Mesendoderm (in vitro differentiated cells): ENCODE measurements around the gene GMDS.
A peak's percentile ranks its signal among the peaks of the same experiment; 100 is the strongest.

ENCODE experiments used
- DNase-seq: peaks from one replicate; pipeline ENCODE4 v3.0.0; 2013
- H2AK5ac ChIP-seq: 2 replicates; pipeline ENCODE4 v1.6.1; 2013; ENCODE audit warnings: low read length, inconsistent platforms
- H2BK120ac ChIP-seq: 2 replicates; pipeline ENCODE4 v1.6.1; 2013; ENCODE audit warnings: low read depth, mild to moderate bottlenecking, low read length, moderate library complexity, mixed read lengths
- H2BK15ac ChIP-seq: replicated peaks from 2 replicates; pipeline ENCODE4 v1.6.1; 2013; ENCODE audit warnings: low read depth, mild to moderate bottlenecking, moderate library complexity
- H2BK5ac ChIP-seq: 2 replicates; pipeline ENCODE4 v1.6.1; 2013; ENCODE audit warnings: low read length, inconsistent platforms
- H3K18ac ChIP-seq: 2 replicates; pipeline ENCODE4 v1.6.1; 2013; ENCODE audit warnings: mild to moderate bottlenecking, low read length, mixed read lengths
- H3K23ac ChIP-seq: one replicate; pipeline ENCODE4 v1.6.1; 2013; ENCODE audit warnings: low read length
- H3K27ac ChIP-seq: 2 replicates; pipeline ENCODE4 v1.5.1; 2013; ENCODE audit warnings: low read depth, mild to moderate bottlenecking, inconsistent platforms, low read length, moderate library complexity
- H3K27me3 ChIP-seq: 2 replicates; pipeline ENCODE4 v1.6.1; 2013; ENCODE audit warnings: low read length, control low read depth, mild to moderate bottlenecking, inconsistent platforms; ENCODE audit not compliant: insufficient read depth, poor library complexity
- H3K36me3 ChIP-seq: 2 replicates; pipeline ENCODE4 v1.6.1; 2013; ENCODE audit warnings: low read length, inconsistent platforms; ENCODE audit not compliant: control insufficient read depth, insufficient read depth
- H3K4ac ChIP-seq: one replicate; pipeline ENCODE4 v1.6.1; 2013; ENCODE audit warnings: low read depth, mild to moderate bottlenecking, low read length, moderate library complexity
- H3K4me1 ChIP-seq: 2 replicates; pipeline ENCODE4 v1.6.1; 2013; ENCODE audit warnings: low read depth, low read length, inconsistent platforms; ENCODE audit not compliant: control insufficient read depth
- H3K4me2 ChIP-seq: 2 replicates; pipeline ENCODE4 v1.6.1; 2013; ENCODE audit warnings: low read length
- H3K4me3 ChIP-seq: 2 replicates; pipeline ENCODE4 v1.5.1; 2013; ENCODE audit warnings: mild to moderate bottlenecking, low read length
- H3K56ac ChIP-seq: one replicate; pipeline ENCODE4 v1.6.1; 2013; ENCODE audit warnings: low read length
- H3K79me1 ChIP-seq: 2 replicates; pipeline ENCODE4 v1.6.1; 2013; ENCODE audit warnings: low read length, inconsistent platforms
- H3K79me2 ChIP-seq: 2 replicates; pipeline ENCODE4 v1.6.1; 2013; ENCODE audit warnings: mild to moderate bottlenecking, low read length; ENCODE audit not compliant: control insufficient read depth, insufficient read depth
- H3K9ac ChIP-seq: 2 replicates; pipeline ENCODE4 v1.6.1; 2013; ENCODE audit warnings: low read length, inconsistent platforms
- H4K5ac ChIP-seq: one replicate; pipeline ENCODE4 v1.6.1; 2013; ENCODE audit warnings: low read length
- H4K8ac ChIP-seq: one replicate; pipeline ENCODE4 v1.6.1; 2013; ENCODE audit warnings: low read depth, mild to moderate bottlenecking, control low read depth, low read length, moderate library complexity
- WGBS: extraction: QIAGEN DNeasy Blood & Tissue Kit; methylation state at CpG from one replicate; pipeline ENCODE4 v1.1.7; 2013; ENCODE audit warnings: low lambda C conversion rate, missing lambda C conversion rate; ENCODE audit not compliant: insufficient coverage; ENCODE audit errors: extremely low coverage; 5-methylcytosine and 5-hydroxymethylcytosine counted together

The GMDS gene

DNA sequence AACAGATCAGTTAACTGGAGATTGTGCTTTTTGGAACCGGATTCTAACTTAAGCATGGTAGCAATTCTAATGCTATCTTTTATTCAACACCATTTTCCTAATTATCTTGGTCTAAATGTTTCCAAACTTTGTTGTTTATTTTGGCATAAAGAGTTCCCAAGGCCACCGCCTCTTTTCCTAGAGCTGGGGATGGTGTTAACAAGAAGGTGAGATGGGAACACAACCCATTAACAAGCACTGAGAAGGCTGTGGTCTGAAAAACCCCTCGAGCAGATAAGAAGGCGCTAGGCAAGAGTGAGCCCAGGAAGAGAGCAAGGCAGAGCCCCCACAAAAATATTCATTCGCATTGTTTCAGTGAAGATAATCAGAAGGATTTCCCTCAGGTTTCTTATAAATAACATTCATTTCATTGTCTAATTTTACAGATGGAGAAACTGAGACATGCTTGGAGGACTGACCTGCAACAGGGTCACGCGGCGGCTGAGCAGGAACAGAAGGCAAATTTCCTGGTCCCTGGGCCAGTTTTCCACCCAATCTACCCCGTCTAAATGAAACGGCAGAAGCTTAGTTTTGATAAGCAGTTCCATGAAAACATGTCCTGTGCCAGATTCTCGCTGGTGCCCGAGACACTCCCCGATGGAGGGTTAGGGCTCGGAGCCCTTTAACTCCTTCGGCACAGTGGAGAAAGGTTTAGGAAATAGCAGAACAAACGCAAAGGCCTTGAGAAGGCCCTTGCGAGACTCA is 480.1 kb downstream of the GMDS start:
- Histone ChIP-seq H4K8ac (no peak overlapping the region), H3K79me2 (no peaks in the 10 kb centered on the region), H3K9ac (no peak overlapping the region), H3K79me1 (no peaks in the 10 kb centered on the region), H3K27me3 (no peaks in the 10 kb centered on the region), H3K4me2 (no peak overlapping the region), H3K4me1 (peaks cover 4% of the 10 kb centered on the region), H3K4ac (no peak overlapping the region), H3K18ac (no peak overlapping the region), H2BK5ac (peak overlapping the region; percentile 38), H3K56ac (peak overlapping the region; percentile 53), H3K27ac (no peak overlapping the region), H2BK15ac (no peak overlapping the region), H2BK120ac (no peak overlapping the region), H2AK5ac (no peak overlapping the region), H3K23ac (peak overlapping the region; percentile 51), H3K4me3 (no peak overlapping the region), H3K36me3 (no peaks in the 10 kb centered on the region), H4K5ac (peak overlapping the region; percentile 54)
- no CpG with 5 or more reads among the region's 17 CpGs for WGBS
- peak; percentile 57 for DNase-seq

DNA sequence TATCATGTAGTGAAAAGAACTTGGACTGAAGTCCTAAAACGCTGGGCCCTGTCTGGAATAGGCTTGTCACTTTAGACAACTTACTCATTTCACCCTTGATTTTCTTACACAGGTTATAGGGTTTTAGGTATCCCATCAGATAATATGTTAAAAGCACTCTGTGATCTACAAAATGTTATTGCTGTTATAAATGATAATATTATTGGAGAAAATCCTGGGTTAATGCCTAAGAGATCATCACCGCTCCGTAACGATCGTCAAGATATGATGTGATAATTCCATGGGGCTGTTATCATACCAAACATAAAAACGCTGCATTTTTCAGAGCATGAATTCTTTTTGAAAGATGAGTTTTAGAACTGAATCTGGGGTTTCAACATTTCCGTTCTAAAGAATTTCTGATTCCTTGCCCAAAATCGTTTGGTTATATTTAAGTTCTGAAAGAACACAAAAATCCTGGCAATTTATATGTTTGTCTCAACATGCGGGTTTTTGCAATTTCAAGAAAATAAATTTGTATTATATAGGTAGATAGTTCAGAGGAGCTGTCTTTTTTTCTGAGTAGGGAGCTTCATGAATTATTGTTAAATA is 480.9 kb downstream of the GMDS start:
- H2BK5ac ChIP-seq = no peak overlapping the region
- H3K4me2 ChIP-seq = no peak overlapping the region
- no peak overlapping the region for H2AK5ac ChIP-seq
- no peak overlapping the region for H3K27ac ChIP-seq
- WGBS = no CpG with 5 or more reads among the region's 9 CpGs
- no peaks in the 10 kb centered on the region for H3K36me3 ChIP-seq
- no peak overlapping the region for H3K4ac ChIP-seq
- no peak overlapping the region for H4K5ac ChIP-seq
- no peaks in the 10 kb centered on the region for H3K79me2 ChIP-seq
- H3K9ac ChIP-seq = no peak overlapping the region
- H2BK120ac ChIP-seq = no peak overlapping the region
- no peak overlapping the region for H3K23ac ChIP-seq
- H3K4me3 ChIP-seq = no peak overlapping the region
- H3K27me3 ChIP-seq = no peaks in the 10 kb centered on the region
- DNase-seq = no peak
- no peak overlapping the region for H2BK15ac ChIP-seq
- no peak overlapping the region for H3K56ac ChIP-seq
- H4K8ac ChIP-seq = no peak overlapping the region
- no peak overlapping the region for H3K18ac ChIP-seq
- H3K79me1 ChIP-seq = no peaks in the 10 kb centered on the region
- H3K4me1 ChIP-seq = peaks cover 4% of the 10 kb centered on the region

DNA sequence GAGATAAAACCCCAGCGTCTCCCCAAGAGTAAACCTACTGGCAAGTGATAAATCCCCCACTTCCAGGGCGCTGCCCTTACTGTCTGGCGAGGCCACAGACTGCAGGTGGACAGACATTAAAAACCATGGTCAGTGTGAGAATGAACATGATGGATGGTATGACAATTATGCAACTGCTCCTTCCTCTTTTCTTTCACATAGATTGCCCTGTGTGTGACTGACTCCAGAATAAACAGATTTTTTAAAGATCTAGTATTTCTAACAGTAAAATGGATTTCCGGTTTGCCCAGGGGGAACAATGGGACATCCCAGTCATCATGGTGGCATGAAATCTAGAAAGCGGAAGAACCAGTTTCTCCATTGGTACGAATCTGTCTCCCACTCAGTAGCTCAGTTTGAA is 482.0 kb downstream of the GMDS start:
- no peaks in the 10 kb centered on the region for H3K79me1 ChIP-seq
- no peak overlapping the region for H3K18ac ChIP-seq
- H3K27me3 ChIP-seq = no peaks in the 10 kb centered on the region
- no peak overlapping the region for H3K27ac ChIP-seq
- no peaks in the 10 kb centered on the region for H3K36me3 ChIP-seq
- H3K79me2 ChIP-seq = no peaks in the 10 kb centered on the region
- no peak overlapping the region for H3K4me2 ChIP-seq
- H3K4ac ChIP-seq = no peak overlapping the region
- H4K5ac ChIP-seq = no peak overlapping the region
- DNase-seq = no peak
- no peak overlapping the region for H2BK15ac ChIP-seq
- H3K4me1 ChIP-seq = peaks cover 4% of the 10 kb centered on the region
- H3K9ac ChIP-seq = no peak overlapping the region
- no CpG with 5 or more reads among the region's 6 CpGs for WGBS
- H3K56ac ChIP-seq = no peak overlapping the region
- H2BK120ac ChIP-seq = no peak overlapping the region
- H3K4me3 ChIP-seq = no peak overlapping the region
- no peak overlapping the region for H2BK5ac ChIP-seq
- H3K23ac ChIP-seq = no peak overlapping the region
- no peak overlapping the region for H4K8ac ChIP-seq
- no peak overlapping the region for H2AK5ac ChIP-seq

DNA sequence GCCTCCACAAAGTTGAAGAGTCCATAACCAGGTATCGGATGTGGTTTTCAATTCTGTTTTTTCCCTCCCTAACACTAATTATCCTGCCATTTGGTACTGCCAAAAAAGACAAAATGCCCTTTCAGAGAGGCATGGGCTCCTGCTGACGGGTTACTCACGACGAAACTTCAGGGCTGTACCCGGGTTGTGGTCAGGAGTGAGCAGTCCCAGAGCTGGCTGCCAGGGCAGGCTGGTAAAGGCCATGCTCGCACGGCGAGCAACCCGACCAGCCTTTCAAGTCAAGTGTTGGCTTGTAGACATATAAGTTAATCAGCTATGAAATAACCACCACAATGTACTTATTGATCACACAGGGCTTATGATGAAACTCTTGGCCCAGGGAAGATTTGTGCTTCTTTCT is 483.2 kb downstream of the GMDS start:
- WGBS = no CpG with 5 or more reads among the region's 9 CpGs
- H4K5ac ChIP-seq = no peak overlapping the region
- H3K4me3 ChIP-seq = no peak overlapping the region
- H2BK5ac ChIP-seq = no peak overlapping the region
- H3K27ac ChIP-seq = no peak overlapping the region
- no peak overlapping the region for H3K56ac ChIP-seq
- no peaks in the 10 kb centered on the region for H3K36me3 ChIP-seq
- no peak overlapping the region for H3K18ac ChIP-seq
- no peak overlapping the region for H3K4me2 ChIP-seq
- no peaks in the 10 kb centered on the region for H3K27me3 ChIP-seq
- no peak overlapping the region for H2AK5ac ChIP-seq
- H3K4me1 ChIP-seq = peaks cover 5% of the 10 kb centered on the region
- H2BK15ac ChIP-seq = no peak overlapping the region
- no peak for DNase-seq
- no peak overlapping the region for H2BK120ac ChIP-seq
- no peak overlapping the region for H3K23ac ChIP-seq
- H3K79me1 ChIP-seq = no peaks in the 10 kb centered on the region
- H3K4ac ChIP-seq = no peak overlapping the region
- H4K8ac ChIP-seq = no peak overlapping the region
- H3K79me2 ChIP-seq = no peaks in the 10 kb centered on the region
- H3K9ac ChIP-seq = no peak overlapping the region

DNA sequence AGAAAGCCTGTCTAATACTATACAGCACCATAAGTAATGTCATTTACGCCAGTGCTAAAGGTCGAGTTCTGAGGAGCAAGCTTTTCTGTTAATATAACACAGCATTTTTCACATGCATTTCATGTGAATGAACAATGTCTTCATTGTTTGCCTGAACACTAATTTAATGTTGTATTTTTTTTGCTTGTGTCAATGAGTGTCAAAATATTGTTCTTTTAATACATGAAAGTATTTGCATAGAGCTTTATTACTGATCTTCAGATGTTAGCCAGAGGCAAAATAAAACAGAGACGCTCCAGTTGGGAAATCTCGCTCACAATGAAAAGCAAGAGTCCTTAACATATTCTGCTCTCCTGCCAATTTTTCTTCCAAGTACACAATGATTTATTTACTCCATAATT is 483.9 kb downstream of the GMDS start:
- DNase-seq = no peak
- Histone ChIP-seq H2AK5ac (no peak overlapping the region), H2BK5ac (no peak overlapping the region), H3K9ac (no peak overlapping the region), H3K79me2 (no peaks in the 10 kb centered on the region), H3K4ac (no peak overlapping the region), H3K56ac (no peak overlapping the region), H3K27me3 (no peaks in the 10 kb centered on the region), H2BK120ac (no peak overlapping the region), H4K8ac (no peak overlapping the region), H3K4me3 (no peak overlapping the region), H3K23ac (no peak overlapping the region), H3K4me1 (peaks cover 5% of the 10 kb centered on the region), H3K27ac (no peak overlapping the region), H3K79me1 (no peaks in the 10 kb centered on the region), H2BK15ac (no peak overlapping the region), H3K4me2 (no peak overlapping the region), H3K18ac (no peak overlapping the region), H4K5ac (no peak overlapping the region), H3K36me3 (no peaks in the 10 kb centered on the region)
- no CpG with 5 or more reads among the region's 4 CpGs for WGBS

DNA sequence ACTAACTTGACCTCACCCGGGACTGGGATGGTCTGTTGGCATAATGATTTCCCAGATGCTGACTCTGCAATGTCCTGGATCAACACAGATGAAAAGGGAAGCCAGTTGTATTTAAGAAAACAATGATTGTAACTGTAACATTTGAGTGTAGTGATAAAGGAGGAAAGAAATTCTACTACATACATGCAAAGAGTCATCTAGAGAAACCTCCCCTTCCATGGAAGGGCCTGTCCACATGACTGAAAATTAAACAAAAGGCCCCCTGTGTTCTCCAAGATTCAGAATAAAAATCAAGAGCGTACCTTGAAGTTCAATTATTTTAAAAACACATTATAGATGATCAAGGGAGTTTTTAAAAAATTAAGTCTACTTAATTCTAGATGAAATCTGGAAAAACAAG is 484.5 kb downstream of the GMDS start:
- H3K79me1 ChIP-seq = no peaks in the 10 kb centered on the region
- no peak overlapping the region for H2BK5ac ChIP-seq
- no CpG with 5 or more reads among the region's 2 CpGs for WGBS
- H3K4me1 ChIP-seq = peaks cover 5% of the 10 kb centered on the region
- H3K9ac ChIP-seq = no peak overlapping the region
- H2AK5ac ChIP-seq = no peak overlapping the region
- H3K79me2 ChIP-seq = no peaks in the 10 kb centered on the region
- H3K23ac ChIP-seq = no peak overlapping the region
- no peak overlapping the region for H2BK120ac ChIP-seq
- H3K27ac ChIP-seq = no peak overlapping the region
- H3K36me3 ChIP-seq = no peaks in the 10 kb centered on the region
- H2BK15ac ChIP-seq = no peak overlapping the region
- DNase-seq = no peak
- H3K27me3 ChIP-seq = no peaks in the 10 kb centered on the region
- no peak overlapping the region for H3K56ac ChIP-seq
- H4K8ac ChIP-seq = no peak overlapping the region
- H3K4me3 ChIP-seq = no peak overlapping the region
- no peak overlapping the region for H3K18ac ChIP-seq
- H3K4me2 ChIP-seq = no peak overlapping the region
- no peak overlapping the region for H4K5ac ChIP-seq
- H3K4ac ChIP-seq = no peak overlapping the region
